GM10248 (cell line): ENCODE data around the gene ERN1.

Source experiments
- CTCF ChIA-PET: fragments of 300-600 bp; sonication (Branson Sonifier 250); formaldehyde crosslinking; extraction: SDS; loops from one replicate; lab custom pipeline; 2021; ENCODE audit warnings: antibody characterized with exemption; lab: Yijun Ruan, JAX
- POLR2A ChIA-PET: fragments of 350-650 bp; sonication (Branson Sonifier 250); formaldehyde crosslinking; extraction: SDS; loops from one replicate; lab custom pipeline; 2020; ENCODE audit warnings: antibody characterized with exemption; lab: Yijun Ruan, JAX
- DNase-seq: peaks from one replicate; pipeline ENCODE4 v3.0.0; 2012; ENCODE audit errors: extremely low spot score
- CTCF ChIP-seq: IDR thresholded peaks from 2 replicates; pipeline ENCODE4 v1.5.1; 2012; ENCODE audit warnings: mild to moderate bottlenecking, low read depth; ENCODE audit errors: extremely low read depth, missing control alignments, control extremely low read depth

The ERN1 gene

GRCh38 chr17:64065161-64065560 lies 64.8 kb downstream of the ERN1 start:
- no peak for TF ChIP-seq CTCF
- CTCF ChIA-PET, result interaction anchor here (1.3 to 8.5 kb wide), 12 partner anchors 10 to 69 kb away, joined by 4 to 115 read pairs (median 8); no protein-coding TSS in a partner anchor
- no peak for DNase-seq
- POLR2A ChIA-PET, result no interaction called here

GRCh38 chr17:64064331-64064730 lies 65.6 kb downstream of the ERN1 start:
- no peak for DNase-seq
- TF ChIP-seq CTCF, result no peak
- ChIA-PET CTCF (interaction anchor here (0.6 to 8.5 kb wide), 27 partner anchors 9 to 221 kb away, joined by 3 to 115 read pairs (median 7); partner anchors contain the start of gene ERN1), POLR2A (no interaction called here)

- no peak for DNase-seq
- peak; percentile 72 for TF ChIP-seq CTCF
- ChIA-PET POLR2A (interaction anchor here (0.8 kb wide), 1 partner anchor 64 kb away, joined by 3 read pairs; no protein-coding TSS in a partner anchor), CTCF (interaction anchor here (0.6 to 8.5 kb wide), 27 partner anchors 8 to 220 kb away, joined by 3 to 115 read pairs (median 7); partner anchors contain the start of gene ERN1)
These were observed 66.1 kb downstream of the ERN1 start for GRCh38 chr17:64063766-64064224.

GRCh38 chr17:64063088-64063487 lies 66.9 kb downstream of the ERN1 start:
- ChIA-PET CTCF (interaction anchor here (0.6 to 8.5 kb wide), 24 partner anchors 12 to 217 kb away, joined by 3 to 115 read pairs (median 8); partner anchors contain the start of gene ERN1), POLR2A (interaction anchor here (0.7 to 0.8 kb wide), 2 partner anchors 65 to 66 kb away, joined by 3 read pairs; no protein-coding TSS in a partner anchor)
- no peak for DNase-seq
- TF ChIP-seq CTCF, result no peak

GRCh38 chr17:64061178-64061898 lies 68.6 kb downstream of the ERN1 start:
- POLR2A ChIA-PET, result interaction anchor here (1.0 kb wide), 1 partner anchor 13 kb away, joined by 4 read pairs; no protein-coding TSS in a partner anchor
- no peak for TF ChIP-seq CTCF
- CTCF ChIA-PET, result interaction anchor here (0.7 to 8.5 kb wide), 16 partner anchors 7 to 73 kb away, joined by 3 to 115 read pairs (median 4); partner anchors contain the start of gene ERN1
- peak; percentile 65 for DNase-seq

GRCh38 chr17:64060331-64060730 lies 69.6 kb downstream of the ERN1 start:
- TF ChIP-seq CTCF, result no peak
- CTCF ChIA-PET, result interaction anchor here (0.8 to 8.5 kb wide), 12 partner anchors 8 to 170 kb away, joined by 3 to 115 read pairs (median 4); no protein-coding TSS in a partner anchor
- DNase-seq, result no peak
- POLR2A ChIA-PET, result no interaction called here
